Neutrophil (primary cell): ENCODE measurements around the gene ABCF2.

Experiments used
- H3K27ac ChIP-seq: fragments of 200-600 bp; sonication (generic); 2 replicates; pipeline ENCODE4 v1.5.1; 2016; ENCODE audit warnings: mild to moderate bottlenecking, moderate library complexity
- H3K27me3 ChIP-seq: fragments of 200-600 bp; sonication (generic); 2 replicates; pipeline ENCODE4 v1.6.0; 2016; ENCODE audit warnings: mild to moderate bottlenecking
- H3K36me3 ChIP-seq: fragments of 200-600 bp; sonication (generic); 2 replicates; pipeline ENCODE4 v1.5.1; 2017
- H3K4me1 ChIP-seq, 2 experiments: fragments of 200-600 bp in 1 of 2; sonication (generic) in 1 of 2; 1 replicate in 1 of 2; 2 replicates in 1 of 2; pipeline versions ENCODE4 v1.5.1 to v1.6.1; 2013 to 2016; ENCODE audit warnings: low read depth in 1 of 2, low read length in 1 of 2, mild to moderate bottlenecking in 1 of 2, moderate library complexity in 1 of 2; ENCODE audit not compliant: control insufficient read depth in 1 of 2, insufficient read depth in 1 of 2
- H3K4me3 ChIP-seq, 2 experiments: fragments of 200-600 bp in 1 of 2; sonication (generic) in 1 of 2; 1 replicate in 1 of 2; 2 replicates in 1 of 2; pipeline ENCODE4 v1.5.1; 2013 to 2016; ENCODE audit warnings: low read depth in 1 of 2, low read length in 1 of 2, mild to moderate bottlenecking in 1 of 2, moderate library complexity in 1 of 2
- H3K9me3 ChIP-seq: fragments of 200-600 bp; sonication (generic); 2 replicates; pipeline ENCODE4 v1.5.1; 2016
- TF ChIP-seq, protein P1 (sequence below): fragments of 200-600 bp; sonication (generic); IDR thresholded peaks from 2 replicates; pipeline ENCODE4 v1.5.1; 2016; ENCODE audit warnings: antibody characterized with exemption

The ABCF2 gene

DNA sequence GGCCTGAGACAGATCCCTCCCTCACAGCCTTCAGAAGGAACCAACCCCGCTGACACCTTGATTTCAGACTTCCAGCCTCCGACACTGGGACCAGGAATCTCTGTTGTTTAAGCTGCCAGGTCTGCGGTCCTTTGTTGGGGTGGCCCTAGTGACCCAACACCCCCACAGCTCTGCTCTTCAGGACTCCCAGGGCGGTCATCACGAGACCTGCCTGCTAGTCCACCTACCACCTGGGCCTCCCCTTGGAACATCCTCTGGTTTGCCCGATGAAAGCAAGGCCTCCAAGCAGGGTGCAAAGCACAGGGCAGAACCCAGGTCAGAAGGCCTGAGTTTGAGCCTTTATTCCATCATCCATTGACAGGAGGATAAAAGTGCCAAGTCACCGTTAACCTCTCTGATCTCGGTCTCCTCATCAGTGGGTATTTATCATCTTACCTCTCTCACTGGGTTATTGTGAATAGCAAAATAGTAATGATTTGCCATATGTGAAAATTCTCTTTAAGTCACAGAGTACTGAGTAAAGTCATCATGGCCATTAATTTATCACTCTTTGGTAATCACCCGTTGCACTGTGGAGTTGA is 38.4 kb upstream of the ABCF2 start:
- no peak overlapping the region for H3K4me3 ChIP-seq
- H3K36me3 ChIP-seq: no peaks in the 10 kb centered on the region
- TF ChIP-seq, protein P1, sequence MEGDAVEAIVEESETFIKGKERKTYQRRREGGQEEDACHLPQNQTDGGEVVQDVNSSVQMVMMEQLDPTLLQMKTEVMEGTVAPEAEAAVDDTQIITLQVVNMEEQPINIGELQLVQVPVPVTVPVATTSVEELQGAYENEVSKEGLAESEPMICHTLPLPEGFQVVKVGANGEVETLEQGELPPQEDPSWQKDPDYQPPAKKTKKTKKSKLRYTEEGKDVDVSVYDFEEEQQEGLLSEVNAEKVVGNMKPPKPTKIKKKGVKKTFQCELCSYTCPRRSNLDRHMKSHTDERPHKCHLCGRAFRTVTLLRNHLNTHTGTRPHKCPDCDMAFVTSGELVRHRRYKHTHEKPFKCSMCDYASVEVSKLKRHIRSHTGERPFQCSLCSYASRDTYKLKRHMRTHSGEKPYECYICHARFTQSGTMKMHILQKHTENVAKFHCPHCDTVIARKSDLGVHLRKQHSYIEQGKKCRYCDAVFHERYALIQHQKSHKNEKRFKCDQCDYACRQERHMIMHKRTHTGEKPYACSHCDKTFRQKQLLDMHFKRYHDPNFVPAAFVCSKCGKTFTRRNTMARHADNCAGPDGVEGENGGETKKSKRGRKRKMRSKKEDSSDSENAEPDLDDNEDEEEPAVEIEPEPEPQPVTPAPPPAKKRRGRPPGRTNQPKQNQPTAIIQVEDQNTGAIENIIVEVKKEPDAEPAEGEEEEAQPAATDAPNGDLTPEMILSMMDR: no peak
- peaks cover 3 to 4% of the 10 kb centered on the region in 2 experiments for H3K4me1 ChIP-seq
- no peaks in the 10 kb centered on the region for H3K9me3 ChIP-seq
- no peak overlapping the region for H3K27ac ChIP-seq
- H3K27me3 ChIP-seq: no peaks in the 10 kb centered on the region

DNA sequence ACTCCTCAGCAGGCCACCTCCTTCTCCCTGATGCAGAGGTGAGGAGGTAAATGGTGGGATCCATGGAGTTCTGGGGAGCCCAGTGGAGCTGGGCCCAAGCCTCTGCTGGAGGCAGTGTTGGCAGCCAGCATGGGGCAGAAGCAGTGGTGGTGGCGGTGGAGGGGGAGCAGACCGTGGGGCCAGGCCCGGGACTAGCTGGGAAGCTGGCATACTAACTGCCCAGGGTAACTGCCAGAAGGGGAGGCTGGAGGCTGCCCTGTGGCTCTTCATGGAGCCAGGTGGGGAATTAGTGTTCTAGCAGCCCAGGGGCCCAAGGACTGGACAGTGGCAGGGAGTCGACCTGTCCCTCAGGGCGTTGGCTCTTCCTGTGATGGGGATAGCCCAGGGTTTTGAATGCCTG is 37.6 kb upstream of the ABCF2 start:
- Histone ChIP-seq H3K27me3 (no peaks in the 10 kb centered on the region), H3K27ac (no peak overlapping the region), H3K4me1 (no peaks in the 10 kb centered on the region), H3K9me3 (no peaks in the 10 kb centered on the region), H3K36me3 (no peaks in the 10 kb centered on the region), H3K4me3 (no peak overlapping the region)
- TF ChIP-seq, protein P1: no peak

DNA sequence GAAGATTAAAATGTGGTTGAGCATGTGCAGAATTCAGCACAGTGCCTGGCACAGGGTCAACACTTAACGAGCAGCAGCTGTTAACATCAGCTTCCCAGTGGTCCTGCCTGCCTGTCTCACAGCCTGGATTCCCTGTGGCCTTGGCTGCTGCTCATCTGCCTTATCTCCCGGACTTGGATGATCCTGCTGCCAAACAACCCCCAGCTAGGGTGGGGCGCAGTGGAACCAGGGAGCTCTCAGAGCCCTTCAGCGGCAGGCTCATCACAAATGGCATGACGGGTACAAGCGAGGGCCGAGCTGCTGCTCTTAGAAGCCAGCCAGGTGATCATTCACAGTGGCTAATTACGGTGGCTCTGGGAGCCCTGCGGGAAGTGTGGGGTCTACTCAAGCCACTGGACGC is 34.5 kb upstream of the ABCF2 start:
- Histone ChIP-seq H3K4me1 (no peaks in the 10 kb centered on the region), H3K9me3 (no peaks in the 10 kb centered on the region), H3K4me3 (no peak overlapping the region), H3K27ac (no peak overlapping the region), H3K36me3 (no peaks in the 10 kb centered on the region), H3K27me3 (no peaks in the 10 kb centered on the region)
- TF ChIP-seq, protein P1: no peak

DNA sequence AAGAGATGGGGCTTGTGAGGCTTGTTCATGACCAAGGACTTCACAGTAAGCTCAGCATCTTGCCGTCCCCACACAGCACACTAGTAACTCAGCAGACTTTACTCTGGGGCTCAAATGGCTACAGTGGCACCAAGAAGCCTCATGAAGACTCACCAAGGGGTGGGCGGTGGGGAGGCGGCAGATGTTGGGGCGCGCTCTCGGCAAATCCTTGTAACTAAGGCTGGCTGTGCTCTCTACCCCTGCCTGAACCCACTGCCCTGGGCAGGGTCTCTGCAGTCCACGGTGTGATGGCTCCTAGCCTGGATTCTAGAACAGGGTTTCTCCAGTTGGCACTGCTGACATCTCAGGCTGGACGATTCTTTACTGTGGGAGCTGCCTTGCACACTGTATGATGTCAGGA is 33.9 kb upstream of the ABCF2 start:
- H3K9me3 ChIP-seq: no peaks in the 10 kb centered on the region
- H3K27me3 ChIP-seq: no peaks in the 10 kb centered on the region
- H3K4me3 ChIP-seq: no peak overlapping the region
- TF ChIP-seq, protein P1: no peak
- no peaks in the 10 kb centered on the region for H3K4me1 ChIP-seq
- H3K27ac ChIP-seq: no peak overlapping the region
- no peaks in the 10 kb centered on the region for H3K36me3 ChIP-seq

DNA sequence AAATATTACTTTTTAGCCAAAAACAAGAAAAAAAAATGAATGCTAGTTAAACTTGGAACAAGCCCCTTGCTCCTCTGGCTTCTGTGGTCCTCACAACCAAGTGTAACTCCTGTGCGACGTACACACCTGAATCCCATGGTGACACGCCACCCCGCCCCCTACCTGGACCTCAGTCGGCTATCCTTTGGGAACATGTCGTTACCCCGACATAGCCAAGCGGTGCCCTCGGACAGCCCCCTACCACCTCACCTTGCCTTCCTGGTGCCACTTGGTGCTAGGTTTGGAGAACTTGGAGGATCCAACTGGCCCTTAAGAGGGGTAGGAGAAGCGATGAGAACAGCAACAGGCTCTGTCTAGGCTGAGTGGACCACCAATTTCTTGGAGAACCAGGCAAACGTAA is 33.5 kb upstream of the ABCF2 start:
- Histone ChIP-seq H3K9me3 (no peaks in the 10 kb centered on the region), H3K36me3 (no peaks in the 10 kb centered on the region), H3K4me1 (no peaks in the 10 kb centered on the region), H3K27ac (no peak overlapping the region), H3K27me3 (peaks cover under 1% of the 10 kb centered on the region), H3K4me3 (no peak overlapping the region)
- TF ChIP-seq, protein P1: no peak

DNA sequence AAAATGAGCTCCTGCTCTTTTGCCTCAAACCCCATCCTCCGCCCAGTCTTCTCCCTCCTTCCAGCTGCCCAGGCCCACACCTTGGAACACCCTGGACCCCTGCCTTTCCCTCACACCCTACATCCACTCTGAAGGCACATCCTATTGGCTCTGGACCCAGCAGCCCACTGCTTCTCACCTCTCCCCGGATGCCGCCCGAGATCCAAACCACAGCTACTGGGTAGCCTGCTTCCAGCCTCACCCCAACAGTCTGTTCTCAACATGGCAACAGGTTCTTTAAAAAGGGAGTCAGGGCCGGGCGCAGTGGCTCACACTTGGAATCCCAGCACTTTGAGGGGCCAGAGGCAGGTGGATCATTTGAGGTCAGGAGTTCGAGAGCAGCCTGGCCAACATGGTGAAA is 31.0 kb upstream of the ABCF2 start:
- Histone ChIP-seq H3K4me1 (no peaks in the 10 kb centered on the region), H3K27ac (no peak overlapping the region), H3K27me3 (peaks cover 25% of the 10 kb centered on the region), H3K9me3 (no peaks in the 10 kb centered on the region), H3K36me3 (no peaks in the 10 kb centered on the region), H3K4me3 (no peak overlapping the region)
- TF ChIP-seq, protein P1: no peak
